ENCODE measurements around the gene TUT7. TPM values are rescaled to one million over a fixed set of nuclear protein-coding genes. Genes with fewer than 3 reads are reported as not detected.

The TUT7 gene
- total and polyA plus RNA-seq, 2 of the 4 experiments (the other 2 are of a cell fraction), result 13.3 to 33.3 TPM

- Histone ChIP-seq H2BK5ac (ENCODE audit: low read depth, low read length, poor library complexity, severe bottlenecking) (no peak overlapping the region), H4K5ac (ENCODE audit: low read depth, low read length) (no peak overlapping the region), H2AK9ac (replicated peaks; ENCODE audit: low read depth, low read length, poor library complexity) (peak overlapping the region; percentile 81), H2BK20ac (ENCODE audit: low read depth, low read length) (no peak overlapping the region), H3K9me3 (ENCODE audit: control insufficient read depth, insufficient read depth, low read length) (no peaks in the 10 kb centered on the region), H2AK5ac (ENCODE audit: low read depth, low read length) (no peak overlapping the region), H3K23ac (ENCODE audit: low read depth, low read length) (no peak overlapping the region), H3K4me1 (ENCODE audit: control insufficient read depth, insufficient read depth, low read length) (peaks cover 4% of the 10 kb centered on the region; the same call in 1 of the 2 replicates), H3K36me3 (ENCODE audit: control insufficient read depth, insufficient read depth, low read length) (peaks cover 18% of the 10 kb centered on the region), H3K9me1 (ENCODE audit: insufficient read depth, low read length) (peaks cover 19% of the 10 kb centered on the region; the same call in 1 of the 2 replicates), H3K56ac (ENCODE audit: extremely low read depth, insufficient read depth, low read length) (no peak overlapping the region), H3K4me3 (ENCODE audit: insufficient read depth, low read depth, low read length) (no peak overlapping the region), H2BK120ac (ENCODE audit: low read depth, low read length) (no peak overlapping the region), H3K14ac (replicated peaks; ENCODE audit: low read depth, low read length) (no peak overlapping the region), H4K8ac (ENCODE audit: low read depth in 2 of 2, low read length in 2 of 2) (no peak overlapping the region), H3K9ac (ENCODE audit: low read depth, low read length) (no peak overlapping the region), H2AFZ (replicated peaks; ENCODE audit: low read length, poor library complexity) (no peak overlapping the region), H3K27me3 (ENCODE audit: control insufficient read depth, insufficient read depth, low read length) (no peaks in the 10 kb centered on the region), H3K79me1 (ENCODE audit: low read depth in 1 of 2, low read length in 2 of 2) (peaks cover 0 to 10% of the 10 kb centered on the region in 2 experiments), H4K91ac (ENCODE audit: insufficient read depth, low read depth, low read length) (no peak overlapping the region), H2BK15ac (ENCODE audit: low read depth, low read length) (no peak overlapping the region), H3K27ac (ENCODE audit: insufficient read depth, low read length) (no peak overlapping the region), H3K4me2 (ENCODE audit: low read depth, low read length) (no peak overlapping the region), H3K4ac (ENCODE audit: low read depth, low read length) (no peak overlapping the region), H4K20me1 (ENCODE audit: insufficient read depth, low read length) (no peaks in the 10 kb centered on the region), H3K18ac (ENCODE audit: low read depth, low read length) (no peak overlapping the region)
- POLR2A ChIA-PET (ENCODE audit: unreplicated experiment), result no interaction called here
- no peak for ATAC-seq (ENCODE audit: low read depth)
- in situ Hi-C loops (cut with MboI; ENCODE audit: low sequenced_read_pairs), result no loop called here
- dilution Hi-C loops (cut with HindIII; ENCODE audit: low sequenced_read_pairs, unreplicated experiment), result no loop called here
- no CpG with 5 or more reads among the region's 4 CpGs for WGBS, 2 experiments (ENCODE audit: extremely low coverage in 2 of 2, insufficient read length in 1 of 2)
- TF ChIP-seq USF2 (IDR thresholded peaks at IDR 0.05; ENCODE audit: low read depth, low read length) (no peak), RFX5 (IDR thresholded peaks at IDR 0.05; ENCODE audit: low read depth, low read length) (no peak), MAZ (IDR thresholded peaks at IDR 0.05; ENCODE audit: borderline replicate concordance, low read depth, low read length) (no peak), ELK1 (IDR thresholded peaks at IDR 0.05; ENCODE audit: borderline replicate concordance, low read depth, low read length) (no peak), POLR2A (IDR thresholded peaks at IDR 0.05; ENCODE audit: low read depth, low read length) (no peak), NFE2L2 (IDR thresholded peaks at IDR 0.05; ENCODE audit: low read depth, low read length) (no peak), FOS (IDR thresholded peaks at IDR 0.05; ENCODE audit: low read depth, low read length) (no peak), RCOR1 (IDR thresholded peaks at IDR 0.05; ENCODE audit: insufficient replicate concordance, low read length) (no peak), CHD1 (IDR thresholded peaks at IDR 0.05; ENCODE audit: low read depth, low read length) (no peak), CTCF (conservative IDR thresholded peaks at IDR 0.05; ENCODE audit: low read depth, low read length) (no peak), BHLHE40 (IDR thresholded peaks at IDR 0.05; ENCODE audit: low read depth, low read length) (no peak), RAD21 (IDR thresholded peaks at IDR 0.05; ENCODE audit: low read length) (no peak), CEBPB (IDR thresholded peaks at IDR 0.05; ENCODE audit: low read depth, low read length) (no peak), MXI1 (IDR thresholded peaks at IDR 0.05; ENCODE audit: borderline replicate concordance, low read depth, low read length) (no peak), SMC3 (IDR thresholded peaks at IDR 0.05; ENCODE audit: low read depth, low read length) (no peak)
- CTCF ChIA-PET, result interaction anchor here (1.0 kb wide), 1 partner anchor 13 kb away, joined by 4 read pairs; no protein-coding TSS in a partner anchor
- BruUV-seq (replicated peaks), result no TSS peak
- DNase-seq, result no peak
- intact Hi-C loops (cut with micrococcal nuclease), result no loop called here
These were observed 91.7 kb downstream of the TUT7 start for GRCh38 chr9:86262492-86262891.
